HG02973 (cell line): ENCODE results near the gene ZSCAN2.

Experiments
- ATAC-seq: cut with Tn5 transposase; IDR thresholded peaks from one replicate; pipeline ENCODE4 v1.9.1; 2021; ENCODE audit warnings: moderate library complexity; ENCODE audit not compliant: unreplicated experiment

ZSCAN2 gene

GRCh38 chr15:84598250-84598649 lies 2.6 kb upstream of the ZSCAN2 start:
- peak; percentile 37 for ATAC-seq

- ATAC-seq = no peak
Observed at GRCh38 chr15:84598993-84599392, 1.8 kb upstream of the ZSCAN2 start.

- ATAC-seq = no peak
Observed at GRCh38 chr15:84599906-84600305, 903 bp upstream of the ZSCAN2 start.

GRCh38 chr15:84600331-84600686 lies 500 bp upstream of the ZSCAN2 start:
- peak; percentile 1 for ATAC-seq

- ATAC-seq = no peak
Observed at GRCh38 chr15:84601555-84601838, 688 bp downstream of the ZSCAN2 start.

- no peak for ATAC-seq
Observed at GRCh38 chr15:84603630-84604379, 3.0 kb downstream of the ZSCAN2 start.

- no peak for ATAC-seq
Observed at GRCh38 chr15:84604826-84605553, 4.2 kb downstream of the ZSCAN2 start.

- no peak for ATAC-seq
Observed at GRCh38 chr15:84605554-84605882, 4.7 kb downstream of the ZSCAN2 start.

GRCh38 chr15:84606653-84607120 lies 5.9 kb downstream of the ZSCAN2 start:
- no peak for ATAC-seq

GRCh38 chr15:84608707-84609284 lies 8.0 kb downstream of the ZSCAN2 start:
- ATAC-seq = no peak

- no peak for ATAC-seq
Observed at GRCh38 chr15:84609818-84610525, 9.2 kb downstream of the ZSCAN2 start.

- no peak for ATAC-seq
Observed at GRCh38 chr15:84611631-84612030, 10.8 kb downstream of the ZSCAN2 start.

- no peak for ATAC-seq
Observed at GRCh38 chr15:84616235-84616634, 15.4 kb downstream of the ZSCAN2 start.

- ATAC-seq = no peak
Observed at GRCh38 chr15:84620626-84621025, 19.8 kb downstream of the ZSCAN2 start.

GRCh38 chr15:84621358-84621979 lies 20.7 kb downstream of the ZSCAN2 start:
- no peak for ATAC-seq

- no peak for ATAC-seq
Observed at GRCh38 chr15:84624359-84624758, 23.6 kb downstream of the ZSCAN2 start.

GRCh38 chr15:84625123-84625522 lies 24.3 kb downstream of the ZSCAN2 start:
- ATAC-seq = no peak

- ATAC-seq = no peak
Observed at GRCh38 chr15:84629033-84629432, 28.2 kb downstream of the ZSCAN2 start.

GRCh38 chr15:84631706-84632272 lies 31.0 kb downstream of the ZSCAN2 start:
- ATAC-seq = no peak

GRCh38 chr15:84633311-84634227 lies 32.8 kb downstream of the ZSCAN2 start:
- peak; percentile 35 for ATAC-seq
